AG10803 (cell line): ENCODE results near the gene SMARCAD1.

Experiments used
- DNase-seq: peaks from one replicate; pipeline ENCODE4 v3.0.0; 2010; ENCODE audit warnings: low read depth
- H3K4me3 ChIP-seq: 2 replicates; pipeline ENCODE4 v1.5.1; 2011; ENCODE audit warnings: mild to moderate bottlenecking, low read length, control low read depth
- TF ChIP-seq, protein P1 (sequence below): conservative IDR thresholded peaks from 2 replicates; pipeline ENCODE4 v1.5.1; 2011; ENCODE audit warnings: mild to moderate bottlenecking, low read length, control low read depth, inconsistent platforms

SMARCAD1 gene

DNA sequence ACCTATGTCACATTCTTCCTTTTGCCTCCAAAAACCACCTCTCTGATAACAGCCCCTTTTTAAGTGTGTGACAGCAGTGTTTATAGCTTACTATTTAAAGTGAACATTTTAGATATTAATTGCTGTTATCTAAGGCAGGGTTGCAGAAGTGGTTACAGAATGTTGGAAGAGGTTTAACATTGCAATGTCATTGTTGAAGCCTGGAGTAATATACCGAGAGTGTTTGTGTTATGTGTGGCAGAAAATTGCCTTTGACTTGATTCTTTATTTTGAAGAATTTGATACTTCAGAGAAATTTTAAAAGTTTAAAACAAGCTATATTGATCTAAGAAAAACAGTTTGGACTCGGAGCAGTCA, 37.1 kb downstream of the SMARCAD1 start:
- no peak for DNase-seq
- TF ChIP-seq, protein P1, sequence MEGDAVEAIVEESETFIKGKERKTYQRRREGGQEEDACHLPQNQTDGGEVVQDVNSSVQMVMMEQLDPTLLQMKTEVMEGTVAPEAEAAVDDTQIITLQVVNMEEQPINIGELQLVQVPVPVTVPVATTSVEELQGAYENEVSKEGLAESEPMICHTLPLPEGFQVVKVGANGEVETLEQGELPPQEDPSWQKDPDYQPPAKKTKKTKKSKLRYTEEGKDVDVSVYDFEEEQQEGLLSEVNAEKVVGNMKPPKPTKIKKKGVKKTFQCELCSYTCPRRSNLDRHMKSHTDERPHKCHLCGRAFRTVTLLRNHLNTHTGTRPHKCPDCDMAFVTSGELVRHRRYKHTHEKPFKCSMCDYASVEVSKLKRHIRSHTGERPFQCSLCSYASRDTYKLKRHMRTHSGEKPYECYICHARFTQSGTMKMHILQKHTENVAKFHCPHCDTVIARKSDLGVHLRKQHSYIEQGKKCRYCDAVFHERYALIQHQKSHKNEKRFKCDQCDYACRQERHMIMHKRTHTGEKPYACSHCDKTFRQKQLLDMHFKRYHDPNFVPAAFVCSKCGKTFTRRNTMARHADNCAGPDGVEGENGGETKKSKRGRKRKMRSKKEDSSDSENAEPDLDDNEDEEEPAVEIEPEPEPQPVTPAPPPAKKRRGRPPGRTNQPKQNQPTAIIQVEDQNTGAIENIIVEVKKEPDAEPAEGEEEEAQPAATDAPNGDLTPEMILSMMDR, result no peak

DNA sequence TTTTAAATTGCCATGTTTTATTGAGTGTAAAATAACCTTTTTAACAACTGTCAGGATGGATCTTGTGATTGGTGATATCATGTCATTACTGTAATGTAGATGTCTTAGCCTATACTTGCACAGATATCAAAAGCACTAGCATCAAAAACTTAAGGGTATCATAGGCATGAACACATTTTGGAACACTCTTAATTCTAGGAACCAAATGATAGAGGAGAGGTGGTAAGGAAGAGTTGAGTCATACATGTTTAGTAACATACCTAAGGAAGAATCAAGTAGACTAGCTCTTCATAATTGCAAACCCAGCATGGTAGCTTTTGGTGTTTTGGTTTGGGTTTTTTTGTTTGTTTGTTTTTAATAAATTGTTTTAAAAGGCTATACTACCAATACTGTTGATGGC, 43.4 kb downstream of the SMARCAD1 start:
- no peak for DNase-seq
- TF ChIP-seq, protein P1, result no peak
- no peak overlapping the region for H3K4me3 ChIP-seq

More for the DNA sequence above, 37.1 kb downstream of the SMARCAD1 start:
- H3K4me3 ChIP-seq, result no peak overlapping the region

GRCh38 chr4:94253036-94253435, 45.4 kb downstream of the SMARCAD1 start:
- TF ChIP-seq, protein P1, result no peak
- no peak overlapping the region for H3K4me3 ChIP-seq
- DNase-seq, result no peak

DNA sequence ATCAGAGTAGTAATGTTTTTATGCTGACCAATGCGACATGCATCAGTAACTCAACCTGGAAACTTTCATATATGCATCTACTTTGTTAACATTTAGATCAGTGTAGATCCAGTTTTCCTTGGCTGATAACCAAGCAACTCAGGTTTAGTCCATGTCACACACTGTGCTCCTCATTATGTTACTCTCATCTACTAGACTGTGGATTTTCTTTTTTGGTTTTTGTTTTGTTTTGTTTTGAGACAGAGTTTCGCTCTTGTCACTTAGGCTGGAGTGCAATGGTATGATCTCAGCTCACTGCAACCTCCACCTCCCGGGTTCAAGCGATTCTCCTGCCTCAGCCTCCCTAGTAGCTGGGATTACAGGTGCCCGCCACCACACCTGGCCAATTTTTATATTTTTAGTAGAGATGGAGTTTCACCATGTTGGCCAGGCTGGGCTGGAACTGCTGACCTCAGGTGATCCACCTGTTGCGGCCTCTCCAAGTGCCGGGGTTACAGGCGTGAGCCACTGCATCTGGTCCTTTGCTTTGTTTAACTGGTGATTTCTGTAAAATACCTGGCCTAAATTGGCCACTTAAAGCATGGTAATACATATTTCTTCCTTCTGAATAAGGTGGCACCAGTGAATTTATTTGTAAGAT, 48.6 kb downstream of the SMARCAD1 start:
- TF ChIP-seq, protein P1, result no peak
- DNase-seq, result no peak
- H3K4me3 ChIP-seq, result no peak overlapping the region

DNA sequence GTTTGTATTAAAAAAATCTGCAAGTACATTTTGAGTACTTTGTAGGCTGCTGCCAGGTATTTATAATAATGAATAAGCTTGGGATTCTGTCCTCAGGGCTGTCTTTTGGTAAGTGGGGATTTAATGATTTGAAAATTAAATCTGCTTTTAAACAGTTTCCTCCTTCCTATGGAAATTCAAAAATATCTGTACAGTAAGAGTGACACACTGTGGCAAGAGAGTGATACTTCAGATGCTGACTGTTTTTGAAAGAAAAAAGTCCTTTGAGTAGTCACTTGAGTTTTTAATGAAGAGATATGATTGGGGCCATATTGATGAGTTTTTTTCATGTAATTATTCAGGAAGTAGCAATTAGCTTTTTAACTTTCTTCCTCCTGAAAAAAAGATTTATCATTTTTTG, 49.2 kb downstream of the SMARCAD1 start:
- no peak overlapping the region for H3K4me3 ChIP-seq
- DNase-seq, result no peak
- TF ChIP-seq, protein P1, result peak; percentile 30

DNA sequence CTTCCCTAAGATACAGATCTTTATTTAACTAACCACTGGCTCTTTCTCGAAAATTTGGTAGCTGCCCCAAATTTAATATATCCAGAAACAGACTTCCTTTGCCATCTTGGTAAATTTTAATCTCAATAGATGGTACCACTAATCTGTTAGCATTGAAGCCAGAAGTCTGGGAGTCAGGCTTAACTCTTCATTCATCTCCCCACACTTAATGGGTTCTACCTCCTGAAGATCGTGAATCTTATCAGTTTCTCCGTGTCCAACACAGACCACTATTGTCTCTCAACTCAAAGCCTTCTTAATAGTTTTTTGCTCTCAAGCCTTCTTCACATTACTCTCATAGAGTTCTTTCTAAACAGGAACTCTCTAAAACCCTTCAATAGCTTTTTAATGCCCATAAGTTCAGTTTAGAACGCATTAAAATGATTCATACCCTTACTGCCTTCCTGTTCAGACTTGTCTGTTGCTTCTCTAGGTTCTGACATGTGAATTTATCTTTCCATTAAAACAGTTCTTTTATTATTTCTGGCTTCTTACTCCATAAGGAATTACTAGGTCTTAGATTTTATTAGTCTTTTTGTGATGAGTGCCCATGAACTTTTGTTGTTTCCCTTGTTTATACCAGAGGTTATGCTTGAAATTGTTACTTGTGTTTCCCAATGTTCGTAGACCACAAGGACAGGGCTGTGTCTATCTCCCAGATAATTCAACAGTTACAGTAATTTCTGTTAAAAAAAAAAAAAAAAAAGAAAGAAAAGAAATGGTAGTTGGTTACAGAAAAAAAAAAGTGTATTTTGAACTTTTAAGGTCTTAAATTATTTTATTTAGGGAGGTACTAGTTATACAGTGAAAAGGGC, 54.7 kb downstream of the SMARCAD1 start:
- DNase-seq, result no peak
- H3K4me3 ChIP-seq, result no peak overlapping the region
- TF ChIP-seq, protein P1, result no peak

DNA sequence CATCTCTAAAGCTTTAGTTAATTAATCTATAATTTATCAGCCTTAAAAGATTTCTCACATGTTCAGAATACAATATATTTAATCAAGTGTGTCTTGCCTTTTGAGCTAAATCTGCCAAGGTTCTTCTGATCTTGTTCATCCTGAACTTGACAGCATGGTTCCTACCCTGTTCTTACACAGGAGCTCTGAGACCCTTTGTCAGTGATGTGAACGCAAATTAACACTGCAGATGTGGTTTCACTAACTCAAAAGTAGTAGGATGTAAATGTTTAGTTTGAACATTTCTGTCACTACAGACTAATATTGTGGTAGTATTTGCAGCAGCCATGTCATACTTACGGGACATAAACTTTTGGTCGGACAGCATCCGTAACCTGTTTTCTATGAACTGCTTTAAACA, 59.4 kb downstream of the SMARCAD1 start:
- H3K4me3 ChIP-seq, result no peak overlapping the region
- DNase-seq, result no peak
- TF ChIP-seq, protein P1, result no peak
